ENCODE measurements around the gene LRRC3. TPM values are rescaled to one million over a fixed set of nuclear protein-coding genes. Genes with fewer than 3 reads are reported as not detected.

Gene LRRC3
- total and polyA plus RNA-seq, 2 of the 4 experiments (the other 2 are of a cell fraction), result under 0.01 to 0.38 TPM

GRCh38 chr21:44483288-44484237 is 28.3 kb downstream of the LRRC3 start:
- H4K5ac ChIP-seq (ENCODE audit: low read depth, low read length), result no peak overlapping the region
- ATAC-seq (ENCODE audit: low read depth), result no peak
- CTCF ChIA-PET, result interaction anchor here (0.6 kb wide), 1 partner anchor 12 kb away, joined by 3 read pairs; no protein-coding TSS in a partner anchor
- no peak for TF ChIP-seq FOS (IDR thresholded peaks at IDR 0.05; ENCODE audit: low read depth, low read length)
- no peak for TF ChIP-seq RAD21 (IDR thresholded peaks at IDR 0.05; ENCODE audit: low read length)
- TF ChIP-seq CEBPB (IDR thresholded peaks at IDR 0.05; ENCODE audit: low read depth, low read length), result no peak
- no peak for TF ChIP-seq BHLHE40 (IDR thresholded peaks at IDR 0.05; ENCODE audit: low read depth, low read length)
- TF ChIP-seq NFE2L2 (IDR thresholded peaks at IDR 0.05; ENCODE audit: low read depth, low read length), result no peak
- TF ChIP-seq RCOR1 (IDR thresholded peaks at IDR 0.05; ENCODE audit: insufficient replicate concordance, low read length), result no peak
- no peak for TF ChIP-seq POLR2A (IDR thresholded peaks at IDR 0.05; ENCODE audit: low read depth, low read length)
- TF ChIP-seq MAZ (IDR thresholded peaks at IDR 0.05; ENCODE audit: borderline replicate concordance, low read depth, low read length), result no peak
- TF ChIP-seq ELK1 (IDR thresholded peaks at IDR 0.05; ENCODE audit: borderline replicate concordance, low read depth, low read length), result no peak
- no peak for TF ChIP-seq USF2 (IDR thresholded peaks at IDR 0.05; ENCODE audit: low read depth, low read length)
- TF ChIP-seq MAFK (IDR thresholded peaks at IDR 0.05; ENCODE audit: low read depth, low read length), result no peak
- TF ChIP-seq SMC3 (IDR thresholded peaks at IDR 0.05; ENCODE audit: low read depth, low read length), result no peak
- no peak for TF ChIP-seq CHD1 (IDR thresholded peaks at IDR 0.05; ENCODE audit: low read depth, low read length)
- TF ChIP-seq CTCF (conservative IDR thresholded peaks at IDR 0.05; ENCODE audit: low read depth, low read length), result no peak

More at GRCh38 chr21:44483288-44484237, 28.3 kb downstream of the LRRC3 start:
- DNase-seq, result peak; percentile 6
- intact Hi-C loops (cut with micrococcal nuclease), result loop anchor here (10.0 kb wide), 1 partner anchor 149 kb away; the partner anchor contains the start of gene CFAP410
- Histone ChIP-seq H2BK120ac (ENCODE audit: low read depth, low read length) (no peak overlapping the region), H3K4ac (ENCODE audit: low read depth, low read length) (no peak overlapping the region), H2BK20ac (ENCODE audit: low read depth, low read length) (no peak overlapping the region), H3K36me3 (ENCODE audit: control insufficient read depth, insufficient read depth, low read length) (no peaks in the 10 kb centered on the region), H2AK9ac (replicated peaks; ENCODE audit: low read depth, low read length, poor library complexity) (no peak overlapping the region), H4K91ac (ENCODE audit: insufficient read depth, low read depth, low read length) (no peak overlapping the region), H3K18ac (ENCODE audit: low read depth, low read length) (no peak overlapping the region), H3K27me3 (ENCODE audit: control insufficient read depth, insufficient read depth, low read length) (peaks cover 8% of the 10 kb centered on the region), H3K56ac (ENCODE audit: extremely low read depth, insufficient read depth, low read length) (no peak overlapping the region), H3K4me2 (ENCODE audit: low read depth, low read length) (no peak overlapping the region), H3K4me3 (ENCODE audit: insufficient read depth, low read depth, low read length) (no peak overlapping the region), H3K9me3 (ENCODE audit: control insufficient read depth, insufficient read depth, low read length) (no peaks in the 10 kb centered on the region), H3K27ac (ENCODE audit: insufficient read depth, low read length) (no peak overlapping the region), H2AK5ac (ENCODE audit: low read depth, low read length) (no peak overlapping the region), H3K9ac (ENCODE audit: low read depth, low read length) (no peak overlapping the region), H2AFZ (replicated peaks; ENCODE audit: low read length, poor library complexity) (no peak overlapping the region), H3K4me1 (ENCODE audit: control insufficient read depth, insufficient read depth, low read length) (no peaks in the 10 kb centered on the region), H3K23ac (ENCODE audit: low read depth, low read length) (no peak overlapping the region), H2BK15ac (ENCODE audit: low read depth, low read length) (no peak overlapping the region), H4K20me1 (ENCODE audit: insufficient read depth, low read length) (no peaks in the 10 kb centered on the region), H3K79me1 (ENCODE audit: low read depth in 1 of 2, low read length in 2 of 2) (no peaks in the 10 kb centered on the region), H4K8ac (ENCODE audit: low read depth in 2 of 2, low read length in 2 of 2) (no peak overlapping the region), H3K14ac (replicated peaks; ENCODE audit: low read depth, low read length) (no peak overlapping the region), H2BK5ac (ENCODE audit: low read depth, low read length, poor library complexity, severe bottlenecking) (no peak overlapping the region), H3K9me1 (ENCODE audit: insufficient read depth, low read length) (no peaks in the 10 kb centered on the region)
- BruUV-seq (replicated peaks), result no TSS peak
- in situ Hi-C loops (cut with MboI; ENCODE audit: low sequenced_read_pairs), result no loop called here
- POLR2A ChIA-PET (ENCODE audit: unreplicated experiment), result no interaction called here
- 45% methylated on average over 8 of the region's 28 CpGs; no CpG with 5 or more reads in 1 of the 2 experiments for WGBS, 2 experiments (ENCODE audit: extremely low coverage in 2 of 2, insufficient read length in 1 of 2)
- dilution Hi-C loops (cut with HindIII; ENCODE audit: low sequenced_read_pairs, unreplicated experiment), result no loop called here

Data from IMR-90 (cell line).